K562 (cell line): ENCODE measurements around the gene MRPL48. TPM values are rescaled to one million over a fixed set of nuclear protein-coding genes. Genes with fewer than 3 reads are reported as not detected.

Experiments used
- CXXC5 ChIP-seq: fragments of 250-450 bp; sonication (Bioruptor Pico); IDR thresholded peaks from 2 replicates; pipeline ENCODE4 v1.8.0; 2022; ENCODE audit warnings: inconsistent platforms, mild to moderate bottlenecking, moderate library complexity
- ELF2 ChIP-seq: fragments of 250-450 bp; sonication (Bioruptor Pico); IDR thresholded peaks from 2 replicates; pipeline ENCODE4 v1.5.0; 2021; ENCODE audit warnings: mild to moderate bottlenecking
- GABPA ChIP-seq: fragments of 200-800 bp; sonication (Bioruptor generic); conservative IDR thresholded peaks from 2 replicates; pipeline ENCODE4 v1.6.1; 2016; ENCODE audit warnings: low read depth, missing genetic modification characterization, missing compliant biosample characterization
- GABPB1 ChIP-seq: sonication (generic); formaldehyde crosslinking; IDR thresholded peaks from 2 replicates; pipeline ENCODE4 v1.8.0; 2022; ENCODE audit warnings: mild to moderate bottlenecking, missing genetic modification reagents
- HDAC6 ChIP-seq: IDR thresholded peaks from 2 replicates; pipeline ENCODE4 v1.6.1; 2012; ENCODE audit warnings: low read depth, mild to moderate bottlenecking, control low read depth, inconsistent platforms, low read length, moderate library complexity
- IRF2 ChIP-seq: sonication (generic); formaldehyde crosslinking; IDR thresholded peaks from 2 replicates; pipeline ENCODE4 v1.8.1; 2022; ENCODE audit warnings: mild to moderate bottlenecking, missing genetic modification reagents
- KDM5B ChIP-seq: fragments of 200-600 bp; sonication (generic); IDR thresholded peaks from 2 replicates; pipeline ENCODE4 v1.6.1; 2012; ENCODE audit warnings: low read depth, mild to moderate bottlenecking, moderate library complexity, low read length, control low read depth, inconsistent platforms; ENCODE audit not compliant: insufficient replicate concordance
- MTA2 ChIP-seq: fragments of 450-650 bp; IDR thresholded peaks from 2 replicates; pipeline ENCODE4 v1.6.1; 2016; ENCODE audit warnings: low read depth
- NCOA6 ChIP-seq: fragments of 450-650 bp; IDR thresholded peaks from 2 replicates; pipeline ENCODE4 v1.6.1; 2017; ENCODE audit warnings: mild to moderate bottlenecking
- NFRKB ChIP-seq: fragments of 450-650 bp; IDR thresholded peaks from 2 replicates; pipeline ENCODE4 v1.6.1; 2016; ENCODE audit warnings: low read depth
- POLR2A ChIP-seq: fragments of 450-650 bp; conservative IDR thresholded peaks from 2 replicates; pipeline ENCODE4 v1.6.1; 2016
- SMARCB1 ChIP-seq: IDR thresholded peaks from 2 replicates; pipeline ENCODE4 v1.6.1; 2011; ENCODE audit warnings: improper control_type of control experiment, low read depth; ENCODE audit not compliant: insufficient read length
- TCFL5 ChIP-seq: fragments of 250-450 bp; sonication (Bioruptor Pico); conservative IDR thresholded peaks from 2 replicates; pipeline ENCODE4 v1.6.1; 2021; ENCODE audit warnings: mild to moderate bottlenecking, moderate library complexity, matching md5 sums
- TEAD1 ChIP-seq, 2 experiments: fragments of 450-650 bp in 1 of 2; sonication (generic) in 1 of 2; formaldehyde crosslinking; IDR thresholded peaks; 2 replicates each; pipeline versions ENCODE4 v1.4.0 to v1.8.0; 2020 to 2022; ENCODE audit warnings: mild to moderate bottlenecking in 2 of 2, missing genetic modification reagents in 1 of 2
- YY1 ChIP-seq, 3 experiments: IDR thresholded peaks; 2 replicates each; pipeline ENCODE4 v1.6.1; 2011; ENCODE audit warnings: low read length in 2 of 3, mild to moderate bottlenecking in 2 of 3, moderate library complexity in 2 of 3, borderline replicate concordance in 1 of 3, control low read depth in 1 of 3, low read depth in 1 of 3; ENCODE audit not compliant: insufficient read depth in 3 of 3, insufficient replicate concordance in 2 of 3, control insufficient read depth in 1 of 3, insufficient read length in 1 of 3; ENCODE audit errors: extremely low read depth in 1 of 3
- ZC3H8 ChIP-seq: fragments of 450-650 bp; IDR thresholded peaks from 2 replicates; pipeline ENCODE4 v1.6.1; 2017
- ZFPM2 ChIP-seq: fragments of 250-450 bp; sonication (Bioruptor Pico); IDR thresholded peaks from 2 replicates; pipeline ENCODE4 v1.5.1; 2022; ENCODE audit warnings: mild to moderate bottlenecking
- ZFX ChIP-seq: sonication (generic); formaldehyde crosslinking; IDR thresholded peaks from 2 replicates; pipeline ENCODE4 v1.8.0; 2022; ENCODE audit warnings: mild to moderate bottlenecking, missing genetic modification reagents, moderate library complexity
- ZNF12 ChIP-seq: sonication (generic); formaldehyde crosslinking; IDR thresholded peaks from 2 replicates; pipeline ENCODE4 v1.4.0; 2020; ENCODE audit warnings: mild to moderate bottlenecking, missing genetic modification reagents
- ZNF133 ChIP-seq: fragments of 250-450 bp; sonication (Bioruptor Pico); IDR thresholded peaks from 2 replicates; pipeline ENCODE4 v1.4.0; 2020; ENCODE audit warnings: mild to moderate bottlenecking
- ZNF140 ChIP-seq: fragments of 250-450 bp; sonication (Bioruptor Pico); IDR thresholded peaks from 2 replicates; pipeline ENCODE4 v1.8.0; 2021; ENCODE audit warnings: moderate library complexity, mild to moderate bottlenecking, inconsistent platforms
- ZNF445 ChIP-seq: fragments of 250-450 bp; sonication (Bioruptor Pico); IDR thresholded peaks from 2 replicates; pipeline ENCODE4 v1.4.0; 2020; ENCODE audit warnings: low read depth, mild to moderate bottlenecking, moderate library complexity
- ZNF583 ChIP-seq: fragments of 250-450 bp; sonication (Bioruptor Pico); IDR thresholded peaks from 2 replicates; pipeline ENCODE4 v1.4.0; 2020
- polyA plus RNA-seq, 8 experiments: library from polyadenylated mRNA; depleted of rRNA in 4 of 8; stranded (reverse) in 5 of 8; unstranded in 3 of 8; fragments of >200 nt; fragmentation: Nextera tagmentation in 2 of 8; fragmentation: Illumina TruSeq in 1 of 8; extraction: Ambion mirVana in 2 of 8; extraction: Trizol in 1 of 8; gene quantifications; 2 replicates each; pipeline versions ENCODE4 v1.2.1 to v1.2.3, GENCODE V29; 2011 to 2014; ENCODE audit warnings: inconsistent platforms in 1 of 8, missing spikeins in 1 of 8
- total RNA-seq, 7 experiments: library from RNA; depleted of rRNA in 6 of 7; stranded (reverse); fragments of >200 nt in 6 of 7; fragmentation: Illumina TruSeq in 2 of 7; extraction: Trizol in 2 of 7; gene quantifications; 2 replicates each; pipeline versions ENCODE4 v1.2.1 to v1.2.3, GENCODE V29; 2011 to 2021; ENCODE audit warnings: low replicate concordance in 1 of 7
- TF ChIP-seq, protein P1 (sequence below): sonication (generic); formaldehyde crosslinking; IDR thresholded peaks from 2 replicates; pipeline ENCODE4 v1.8.1; 2023; ENCODE audit warnings: missing genetic modification reagents, mild to moderate bottlenecking, borderline replicate concordance

Gene MRPL48
- total and polyA plus RNA-seq, 9 of the 15 experiments (the other 6 are each of a cell fraction or from before 2014, with no cell fraction given) = 66.0 to 237 (median 104) TPM

DNA sequence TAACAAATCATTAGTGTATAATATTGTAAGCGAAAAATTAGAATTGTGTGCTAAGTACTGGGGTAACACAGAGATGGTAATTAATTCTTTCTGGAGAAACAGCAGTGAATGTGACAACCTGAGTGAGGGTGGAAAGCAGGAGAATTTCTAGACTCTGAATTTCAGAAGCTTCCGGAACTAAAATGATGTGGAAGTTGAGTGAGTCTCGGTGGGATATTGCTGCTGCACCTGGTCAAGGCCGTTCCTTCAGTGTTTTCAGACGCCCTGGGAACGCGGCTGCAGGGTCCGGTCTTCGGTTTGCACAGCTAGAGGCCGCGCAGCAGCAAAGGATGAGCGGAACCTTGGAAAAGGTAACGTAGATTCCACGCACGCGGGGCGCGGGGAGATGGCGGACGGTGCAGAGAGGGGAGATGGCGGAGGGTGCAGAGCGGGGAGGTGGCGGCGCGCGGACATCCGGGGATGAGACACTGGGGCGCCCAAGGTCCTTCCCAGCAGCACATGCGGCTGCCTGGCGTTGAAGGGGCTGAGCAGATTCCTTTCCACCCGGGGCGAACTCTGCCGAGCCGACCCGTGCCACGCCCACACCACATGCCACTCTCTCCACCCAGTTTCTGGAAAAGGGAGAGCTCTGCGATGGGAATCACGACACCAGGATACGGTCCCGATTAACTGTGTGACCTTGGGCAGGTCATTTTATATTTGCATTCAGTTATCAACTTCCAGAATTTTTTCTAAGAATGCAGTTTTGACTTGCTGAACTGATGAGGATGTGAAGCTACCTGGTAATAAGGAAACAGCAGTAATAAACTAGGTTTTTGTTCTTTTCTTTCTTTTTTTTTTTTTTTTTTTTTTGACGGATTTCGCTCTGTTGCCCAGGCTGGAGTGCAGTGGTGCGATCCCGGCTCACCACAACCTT, at the start of gene MRPL48 (continued):
- peak; percentile 87 for TF ChIP-seq CXXC5
- no peak for TF ChIP-seq TCFL5 (CRISPR knock-in tag)
- peak; percentile 97 for TF ChIP-seq GABPB1 (CRISPR knock-in tag)
- TF ChIP-seq ZFX (CRISPR knock-in tag) = peak; percentile 92
- TF ChIP-seq ZNF133 (CRISPR knock-in tag) = no peak
- TF ChIP-seq GABPA = peak; percentile 95
- TF ChIP-seq KDM5B = peak; percentile 87
- peak; percentile 96 for TF ChIP-seq POLR2A
- no peak for TF ChIP-seq ZNF12 (CRISPR knock-in tag)
- TF ChIP-seq HDAC6 = no peak
- TF ChIP-seq NFRKB = peak; percentile 100
- no peak for TF ChIP-seq SMARCB1
- peak; percentile 49 for TF ChIP-seq MTA2
- TF ChIP-seq TEAD1 (CRISPR knock-in tag; IDR thresholded peaks at IDR 0.05) = peak; percentile 23 to 83; a peak in 3 of 4 replicates
- TF ChIP-seq, protein P1, sequence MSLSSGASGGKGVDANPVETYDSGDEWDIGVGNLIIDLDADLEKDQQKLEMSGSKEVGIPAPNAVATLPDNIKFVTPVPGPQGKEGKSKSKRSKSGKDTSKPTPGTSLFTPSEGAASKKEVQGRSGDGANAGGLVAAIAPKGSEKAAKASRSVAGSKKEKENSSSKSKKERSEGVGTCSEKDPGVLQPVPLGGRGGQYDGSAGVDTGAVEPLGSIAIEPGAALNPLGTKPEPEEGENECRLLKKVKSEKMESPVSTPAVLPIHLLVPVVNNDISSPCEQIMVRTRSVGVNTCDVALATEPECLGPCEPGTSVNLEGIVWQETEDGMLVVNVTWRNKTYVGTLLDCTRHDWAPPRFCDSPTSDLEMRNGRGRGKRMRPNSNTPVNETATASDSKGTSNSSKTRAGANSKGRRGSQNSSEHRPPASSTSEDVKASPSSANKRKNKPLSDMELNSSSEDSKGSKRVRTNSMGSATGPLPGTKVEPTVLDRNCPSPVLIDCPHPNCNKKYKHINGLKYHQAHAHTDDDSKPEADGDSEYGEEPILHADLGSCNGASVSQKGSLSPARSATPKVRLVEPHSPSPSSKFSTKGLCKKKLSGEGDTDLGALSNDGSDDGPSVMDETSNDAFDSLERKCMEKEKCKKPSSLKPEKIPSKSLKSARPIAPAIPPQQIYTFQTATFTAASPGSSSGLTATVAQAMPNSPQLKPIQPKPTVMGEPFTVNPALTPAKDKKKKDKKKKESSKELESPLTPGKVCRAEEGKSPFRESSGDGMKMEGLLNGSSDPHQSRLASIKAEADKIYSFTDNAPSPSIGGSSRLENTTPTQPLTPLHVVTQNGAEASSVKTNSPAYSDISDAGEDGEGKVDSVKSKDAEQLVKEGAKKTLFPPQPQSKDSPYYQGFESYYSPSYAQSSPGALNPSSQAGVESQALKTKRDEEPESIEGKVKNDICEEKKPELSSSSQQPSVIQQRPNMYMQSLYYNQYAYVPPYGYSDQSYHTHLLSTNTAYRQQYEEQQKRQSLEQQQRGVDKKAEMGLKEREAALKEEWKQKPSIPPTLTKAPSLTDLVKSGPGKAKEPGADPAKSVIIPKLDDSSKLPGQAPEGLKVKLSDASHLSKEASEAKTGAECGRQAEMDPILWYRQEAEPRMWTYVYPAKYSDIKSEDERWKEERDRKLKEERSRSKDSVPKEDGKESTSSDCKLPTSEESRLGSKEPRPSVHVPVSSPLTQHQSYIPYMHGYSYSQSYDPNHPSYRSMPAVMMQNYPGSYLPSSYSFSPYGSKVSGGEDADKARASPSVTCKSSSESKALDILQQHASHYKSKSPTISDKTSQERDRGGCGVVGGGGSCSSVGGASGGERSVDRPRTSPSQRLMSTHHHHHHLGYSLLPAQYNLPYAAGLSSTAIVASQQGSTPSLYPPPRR (CRISPR knock-in tag) = no peak
- TF ChIP-seq ELF2 (CRISPR knock-in tag) = no peak; the same call in 1 of the 2 replicates
- TF ChIP-seq ZFPM2 = no peak
- TF ChIP-seq ZNF445 (CRISPR knock-in tag) = no peak
- TF ChIP-seq ZNF583 (CRISPR knock-in tag) = peak; percentile 80; the same call in 1 of the 2 replicates
- peak; percentile 88; the same call in 1 of the 2 replicates for TF ChIP-seq ZC3H8
- no peak for TF ChIP-seq IRF2 (CRISPR knock-in tag)
- TF ChIP-seq ZNF140 (CRISPR knock-in tag) = no peak
- TF ChIP-seq YY1 (IDR thresholded peaks at IDR 0.05; ENCODE audit: borderline replicate concordance in 1 of 3, control insufficient read depth in 1 of 3, extremely low read depth in 1 of 3, insufficient read depth in 3 of 3, insufficient read length in 1 of 3, insufficient replicate concordance in 2 of 3, low read depth in 1 of 3, low read length in 2 of 3) = peak; percentile 76 to 96 (median 94)
- TF ChIP-seq NCOA6 = no peak
